HG03460 (cell line): Measurements from ENCODE around the gene PTTG1IP2.

Experiments
- ATAC-seq: cut with Tn5 transposase; IDR thresholded peaks from one replicate; pipeline ENCODE4 v1.9.1; 2021; ENCODE audit not compliant: unreplicated experiment

PTTG1IP2 gene

GRCh38 chr7:90474284-90475210, 5.1 kb downstream of the PTTG1IP2 start:
- no peak for ATAC-seq

GRCh38 chr7:90483251-90483650, 13.8 kb downstream of the PTTG1IP2 start:
- ATAC-seq, result no peak

- no peak for ATAC-seq
Measured at GRCh38 chr7:90484706-90485105, 15.3 kb downstream of the PTTG1IP2 start.

GRCh38 chr7:90485734-90486316, 16.4 kb downstream of the PTTG1IP2 start:
- no peak for ATAC-seq

- ATAC-seq, result no peak
Measured at GRCh38 chr7:90487808-90488207, 18.4 kb downstream of the PTTG1IP2 start.

GRCh38 chr7:90488220-90488619, 18.8 kb downstream of the PTTG1IP2 start:
- ATAC-seq, result no peak

GRCh38 chr7:90492250-90492649, 22.8 kb downstream of the PTTG1IP2 start:
- no peak for ATAC-seq

GRCh38 chr7:90495241-90495640, 25.8 kb downstream of the PTTG1IP2 start:
- ATAC-seq, result no peak

GRCh38 chr7:90502539-90502938, 33.1 kb downstream of the PTTG1IP2 start:
- ATAC-seq, result no peak

GRCh38 chr7:90503367-90503766, 33.9 kb downstream of the PTTG1IP2 start:
- no peak for ATAC-seq

- ATAC-seq, result no peak
Measured at GRCh38 chr7:90507692-90508091, 38.3 kb downstream of the PTTG1IP2 start.

- ATAC-seq, result no peak
Measured at GRCh38 chr7:90511776-90512175, 42.3 kb downstream of the PTTG1IP2 start.

- no peak for ATAC-seq
Measured at GRCh38 chr7:90512821-90513254, 43.4 kb downstream of the PTTG1IP2 start.

GRCh38 chr7:90516257-90516656, 46.8 kb downstream of the PTTG1IP2 start:
- no peak for ATAC-seq

- ATAC-seq, result no peak
Measured at GRCh38 chr7:90518630-90519029, 49.2 kb downstream of the PTTG1IP2 start.

GRCh38 chr7:90520484-90520883, 51.0 kb downstream of the PTTG1IP2 start:
- ATAC-seq, result no peak

- ATAC-seq, result no peak
Measured at GRCh38 chr7:90530263-90530662, 60.8 kb downstream of the PTTG1IP2 start.

GRCh38 chr7:90532231-90532929, 62.9 kb downstream of the PTTG1IP2 start:
- no peak for ATAC-seq

GRCh38 chr7:90536449-90536848, 67.0 kb downstream of the PTTG1IP2 start:
- ATAC-seq, result peak; percentile 85

GRCh38 chr7:90538405-90538804, 69.0 kb downstream of the PTTG1IP2 start:
- ATAC-seq, result no peak

GRCh38 chr7:90540406-90540805, 71.0 kb downstream of the PTTG1IP2 start:
- ATAC-seq, result no peak

GRCh38 chr7:90551036-90551435, 81.6 kb downstream of the PTTG1IP2 start:
- no peak for ATAC-seq
